ENCODE measurements around the gene NAP1L1. TPM values are rescaled to one million over a fixed set of nuclear protein-coding genes. Genes with fewer than 3 reads are reported as not detected.

Gene NAP1L1
- total RNA-seq, 4 donors from 2014 or later: 336 to 660 (median 421) TPM

GRCh38 chr12:76111209-76111749 is 26.8 kb upstream of the NAP1L1 start:
- intact Hi-C loops (cut with DNase I; ENCODE audit: low total_unique reads): no loop called here
- ATAC-seq: no peak

GRCh38 chr12:76109879-76110278 is 25.4 kb upstream of the NAP1L1 start:
- Histone ChIP-seq H3K27me3 (no peaks in the 10 kb centered on the region), H3K36me3 (no peaks in the 10 kb centered on the region), H3K4me1 (no peaks in the 10 kb centered on the region), H3K9me3 (no peaks in the 10 kb centered on the region), H3K27ac (no peak overlapping the region), H3K4me3 (no peak overlapping the region)
- intact Hi-C loops (cut with DNase I; ENCODE audit: low total_unique reads) (no loop called here), in situ Hi-C loops (cut with MboI; ENCODE audit: low sequenced_read_pairs in 4 of 4) (no loop called here)
- no peak for DNase-seq
- TF ChIP-seq CTCF (IDR thresholded peaks at IDR 0.05 in 4 of 5, conservative IDR thresholded peaks at IDR 0.05 in 1 of 5) (no peak), POLR2A (IDR thresholded peaks at IDR 0.05) (no peak)
- no peak for ATAC-seq

More at GRCh38 chr12:76111209-76111749, 26.8 kb upstream of the NAP1L1 start:
- no peaks in the 10 kb centered on the region for H3K4me1 ChIP-seq
- H3K27me3 ChIP-seq: no peaks in the 10 kb centered on the region
- H3K27ac ChIP-seq: no peak overlapping the region
- no peaks in the 10 kb centered on the region for H3K36me3 ChIP-seq
- DNase-seq: no peak
- no peaks in the 10 kb centered on the region for H3K9me3 ChIP-seq
- TF ChIP-seq POLR2A (IDR thresholded peaks at IDR 0.05) (no peak), CTCF (IDR thresholded peaks at IDR 0.05 in 4 of 5, conservative IDR thresholded peaks at IDR 0.05 in 1 of 5) (no peak)
- H3K4me3 ChIP-seq: no peak overlapping the region
- in situ Hi-C loops (cut with MboI; ENCODE audit: low sequenced_read_pairs in 4 of 4): no loop called here

GRCh38 chr12:76108356-76108755 is 23.9 kb upstream of the NAP1L1 start:
- Histone ChIP-seq H3K4me1 (no peaks in the 10 kb centered on the region), H3K36me3 (no peaks in the 10 kb centered on the region), H3K9me3 (no peaks in the 10 kb centered on the region), H3K27me3 (no peaks in the 10 kb centered on the region), H3K4me3 (no peak overlapping the region), H3K27ac (no peak overlapping the region)
- ATAC-seq (no peak), DNase-seq (no peak)
- in situ Hi-C loops (cut with MboI; ENCODE audit: low sequenced_read_pairs in 4 of 4): no loop called here
- intact Hi-C loops (cut with DNase I; ENCODE audit: low total_unique reads): no loop called here
- TF ChIP-seq CTCF (IDR thresholded peaks at IDR 0.05 in 4 of 5, conservative IDR thresholded peaks at IDR 0.05 in 1 of 5) (no peak), POLR2A (IDR thresholded peaks at IDR 0.05) (no peak)

GRCh38 chr12:76106631-76107030 is 22.1 kb upstream of the NAP1L1 start:
- intact Hi-C loops (cut with DNase I; ENCODE audit: low total_unique reads): no loop called here
- no peaks in the 10 kb centered on the region for H3K36me3 ChIP-seq
- H3K27ac ChIP-seq: no peak overlapping the region
- ATAC-seq (no peak), DNase-seq (no peak)
- H3K9me3 ChIP-seq: no peaks in the 10 kb centered on the region
- no peak for TF ChIP-seq POLR2A (IDR thresholded peaks at IDR 0.05)
- no peak for TF ChIP-seq CTCF (IDR thresholded peaks at IDR 0.05 in 4 of 5, conservative IDR thresholded peaks at IDR 0.05 in 1 of 5)
- no peaks in the 10 kb centered on the region for H3K27me3 ChIP-seq
- no peak overlapping the region for H3K4me3 ChIP-seq
- in situ Hi-C loops (cut with MboI; ENCODE audit: low sequenced_read_pairs in 4 of 4): no loop called here
- no peaks in the 10 kb centered on the region for H3K4me1 ChIP-seq

- in situ Hi-C loops (cut with MboI; ENCODE audit: low sequenced_read_pairs in 4 of 4): no loop called here
- ATAC-seq: no peak
- intact Hi-C loops (cut with DNase I; ENCODE audit: low total_unique reads): no loop called here
Observed at GRCh38 chr12:76103958-76104357, 19.5 kb upstream of the NAP1L1 start.

More at GRCh38 chr12:76103958-76104357, 19.5 kb upstream of the NAP1L1 start:
- Histone ChIP-seq H3K27ac (no peak overlapping the region), H3K27me3 (no peaks in the 10 kb centered on the region), H3K9me3 (no peaks in the 10 kb centered on the region), H3K4me1 (no peaks in the 10 kb centered on the region), H3K4me3 (no peak overlapping the region), H3K36me3 (no peaks in the 10 kb centered on the region)
- DNase-seq: no peak
- no peak for TF ChIP-seq POLR2A (IDR thresholded peaks at IDR 0.05)
- no peak for TF ChIP-seq CTCF (IDR thresholded peaks at IDR 0.05 in 4 of 5, conservative IDR thresholded peaks at IDR 0.05 in 1 of 5)
